ENCODE results near the gene ATP6V0A1.
A peak's percentile ranks its signal among the peaks of the same experiment; 100 is the strongest.
"Not testable (repeated sequence)": the region's sequence is repeated elsewhere in the genome, so short reads cannot be mapped to it uniquely, and the experiment has no call there.

Gene ATP6V0A1

GRCh38 chr17:42543190-42544079 is 84.8 kb downstream of the ATP6V0A1 start:
- DNase-seq, result no peak

GRCh38 chr17:42544874-42545283 is 86.2 kb downstream of the ATP6V0A1 start:
- DNase-seq, result no peak

GRCh38 chr17:42545755-42546505 is 87.3 kb downstream of the ATP6V0A1 start:
- DNase-seq, result not testable (repeated sequence)

- no peak for DNase-seq
Measured at GRCh38 chr17:42547001-42547461, 88.4 kb downstream of the ATP6V0A1 start.

GRCh38 chr17:42547698-42548069 is 89.0 kb downstream of the ATP6V0A1 start:
- no peak for DNase-seq

GRCh38 chr17:42548070-42548837 is 89.6 kb downstream of the ATP6V0A1 start:
- DNase-seq, result no peak

GRCh38 chr17:42548993-42549755 is 90.5 kb downstream of the ATP6V0A1 start:
- DNase-seq, result no peak

GRCh38 chr17:42552736-42553135 is 94.1 kb downstream of the ATP6V0A1 start, which contains the start of gene HSD17B1:
HSD17B1 (plus strand) TSS chr17:42552923; CDS start chr17:42552934, 11 bp downstream.
- not testable (repeated sequence) for DNase-seq

GRCh38 chr17:42553161-42553818 is 94.6 kb downstream of the ATP6V0A1 start:
- no peak for DNase-seq

GRCh38 chr17:42553866-42554249 is 95.2 kb downstream of the ATP6V0A1 start:
- DNase-seq, result no peak

- peak; percentile 56 to 72 for DNase-seq
Measured at GRCh38 chr17:42554250-42555121, 95.8 kb downstream of the ATP6V0A1 start.

GRCh38 chr17:42555122-42555622 is 96.5 kb downstream of the ATP6V0A1 start:
- no peak for DNase-seq

- DNase-seq, result not testable (repeated sequence)
Measured at GRCh38 chr17:42555961-42556617, 97.4 kb downstream of the ATP6V0A1 start.

- DNase-seq, result no peak
Measured at GRCh38 chr17:42559075-42559474, 100.4 kb downstream of the ATP6V0A1 start.

- no peak for DNase-seq
Measured at GRCh38 chr17:42560246-42560645, 101.6 kb downstream of the ATP6V0A1 start.

- DNase-seq, result peak; percentile 83 to 91
Measured at GRCh38 chr17:42561897-42562387, 103.3 kb downstream of the ATP6V0A1 start, which contains the start of gene COASY. COASY (plus strand) TSS chr17:42562148; CDS start chr17:42562623, 475 bp downstream.

GRCh38 chr17:42562388-42563142 is 103.9 kb downstream of the ATP6V0A1 start:
- no peak for DNase-seq

- no peak for DNase-seq
Measured at GRCh38 chr17:42563143-42563509, 104.4 kb downstream of the ATP6V0A1 start.

GRCh38 chr17:42563543-42563942 is 104.9 kb downstream of the ATP6V0A1 start:
- DNase-seq, result no peak
